H1 (cell line): ENCODE data around the gene ZNF791. TPM values are rescaled to one million over a fixed set of nuclear protein-coding genes. Genes with fewer than 3 reads are reported as not detected.

Source experiments
- CTCF ChIA-PET: fragments of 300-600 bp; sonication (Branson Sonifier 250); formaldehyde crosslinking; loops from one replicate; lab custom pipeline; 2021; ENCODE audit not compliant: partially characterized antibody; lab: Charles Lee
- POLR2A ChIA-PET: fragments of 300-600 bp; sonication (Branson Sonifier 250); formaldehyde crosslinking; loops from one replicate; lab custom pipeline; 2021; ENCODE audit warnings: inconsistent platforms; ENCODE audit not compliant: partially characterized antibody; lab: Charles Lee
- DNase-seq, 2 experiments: peaks; one replicate each; pipeline versions ENCODE4 v3.0.0 to v3.0.0-alpha.2; 2010 to 2022; ENCODE audit warnings: low spot score in 2 of 2, low read depth in 1 of 2, mixed read lengths in 1 of 2
- FAIRE-seq: peaks from 2 replicates; lab custom pipeline; 2011; peaks lifted over from hg19 to GRCh38; lab: Jason Lieb, UNC
- H2AFZ ChIP-seq: 2 replicates; pipeline ENCODE4 v1.8.1; 2012; ENCODE audit warnings: low read length, inconsistent platforms
- H2AK5ac ChIP-seq: 2 replicates; pipeline ENCODE4 v1.6.1; 2013; ENCODE audit warnings: low read depth, low read length
- H2BK120ac ChIP-seq: replicated peaks from 2 replicates; pipeline ENCODE3; 2013; ENCODE audit warnings: low read depth, low read length, inconsistent platforms
- H2BK12ac ChIP-seq: 2 replicates; pipeline ENCODE4 v1.6.1; 2013; ENCODE audit warnings: low read depth, low read length
- H2BK15ac ChIP-seq: 2 replicates; pipeline ENCODE4 v1.6.1; 2013; ENCODE audit warnings: low read length
- H2BK20ac ChIP-seq: 2 replicates; pipeline ENCODE4 v1.6.1; 2013; ENCODE audit warnings: low read length
- H2BK5ac ChIP-seq: 2 replicates; pipeline ENCODE4 v1.6.1; 2013; ENCODE audit warnings: low read depth, low read length
- H3K14ac ChIP-seq: 2 replicates; pipeline ENCODE4 v1.6.1; 2013; ENCODE audit warnings: inconsistent platforms; ENCODE audit not compliant: insufficient read length
- H3K18ac ChIP-seq: 2 replicates; pipeline ENCODE4 v1.6.1; 2013; ENCODE audit warnings: low read length; ENCODE audit errors: extremely low read depth
- H3K23ac ChIP-seq: 2 replicates; pipeline ENCODE4 v1.6.1; 2013; ENCODE audit warnings: inconsistent platforms; ENCODE audit not compliant: insufficient read length
- H3K23me2 ChIP-seq: 2 replicates; pipeline ENCODE4 v1.6.1; 2013; ENCODE audit warnings: low read depth, low read length
- H3K27ac ChIP-seq: 2 replicates; pipeline ENCODE4 v1.6.1; 2011; ENCODE audit warnings: low read depth, low read length, inconsistent platforms
- H3K27me3 ChIP-seq, 4 experiments: replicated peaks in 1 of 4; 1 replicate in 1 of 4; 2 replicates in 3 of 4; pipeline versions ENCODE4 v1.6.1 to v1.8.1; 2011 to 2013; ENCODE audit warnings: low read length in 3 of 4, mild to moderate bottlenecking in 3 of 4, inconsistent platforms in 2 of 4, mixed read lengths in 2 of 4, moderate library complexity in 1 of 4; ENCODE audit not compliant: control insufficient read depth in 3 of 4, insufficient read depth in 3 of 4; ENCODE audit errors: extremely low read depth in 1 of 4
- H3K36me3 ChIP-seq, 4 experiments: 2 replicates each; pipeline versions ENCODE4 v1.6.1 to v1.8.1; 2011 to 2013; ENCODE audit warnings: mild to moderate bottlenecking in 4 of 4, low read length in 3 of 4, moderate library complexity in 2 of 4, control low read depth in 1 of 4, inconsistent platforms in 1 of 4; ENCODE audit not compliant: insufficient read depth in 4 of 4, control insufficient read depth in 2 of 4
- H3K4ac ChIP-seq: replicated peaks from 2 replicates; pipeline ENCODE3; 2013; ENCODE audit warnings: low read length, low read depth, mixed read lengths, inconsistent platforms; ENCODE audit not compliant: insufficient read length
- H3K4me1 ChIP-seq, 4 experiments: replicated peaks in 1 of 4; 1 replicate in 1 of 4; 2 replicates in 3 of 4; pipeline versions ENCODE4 v1.6.1 to v1.8.1; 2011 to 2013; ENCODE audit warnings: low read length in 3 of 4, inconsistent platforms in 2 of 4, mixed read lengths in 1 of 4; ENCODE audit not compliant: insufficient read depth in 4 of 4, control insufficient read depth in 3 of 4
- H3K4me2 ChIP-seq, 2 experiments: 2 replicates each; pipeline versions ENCODE4 v1.6.1 to v1.8.1; 2011 to 2013; ENCODE audit warnings: low read depth in 2 of 2, low read length in 2 of 2, control low read depth in 1 of 2, inconsistent platforms in 1 of 2, mild to moderate bottlenecking in 1 of 2; ENCODE audit not compliant: insufficient read depth in 1 of 2
- H3K4me3 ChIP-seq, 4 experiments: fragments of 200-600, 300-600 bp in 1 of 4; sonication (generic), shearing (Covaris generic), sonication (Bioruptor Twin) in 1 of 4; 2 replicates each; pipeline versions ENCODE4 v1.5.1 to v1.8.1; 2011 to 2016; ENCODE audit warnings: low read length in 4 of 4, low read depth in 3 of 4, control low read depth in 2 of 4, inconsistent platforms in 2 of 4, mild to moderate bottlenecking in 2 of 4, mixed read lengths in 1 of 4, moderate library complexity in 1 of 4; ENCODE audit not compliant: insufficient read depth in 2 of 4; ENCODE audit errors: extremely low read depth in 1 of 4
- H3K56ac ChIP-seq: replicated peaks from 2 replicates; pipeline ENCODE3; 2013; ENCODE audit warnings: low read depth, mild to moderate bottlenecking, mixed read lengths, low read length, inconsistent platforms; ENCODE audit not compliant: insufficient read length
- H3K79me1 ChIP-seq: 2 replicates; pipeline ENCODE4 v1.6.1; 2013; ENCODE audit warnings: low read depth, low read length, control low read depth
- H3K79me2 ChIP-seq, 2 experiments: 2 replicates each; pipeline versions ENCODE4 v1.6.1 to v1.8.1; 2012 to 2013; ENCODE audit warnings: low read length in 2 of 2, mild to moderate bottlenecking in 2 of 2, inconsistent platforms in 1 of 2; ENCODE audit not compliant: insufficient read depth in 2 of 2, control insufficient read depth in 1 of 2
- H3K9ac ChIP-seq, 4 experiments: replicated peaks in 1 of 4; 1 replicate in 1 of 4; 2 replicates in 3 of 4; pipeline versions ENCODE4 v1.6.1 to v1.8.1; 2011 to 2013; ENCODE audit warnings: low read depth in 3 of 4, low read length in 3 of 4, control low read depth in 2 of 4, mild to moderate bottlenecking in 2 of 4, moderate library complexity in 2 of 4, inconsistent platforms in 1 of 4; ENCODE audit errors: extremely low read depth in 1 of 4
- H3K9me3 ChIP-seq, 2 experiments: 2 replicates each; pipeline versions ENCODE4 v1.6.1 to v1.8.1; 2012 to 2013; ENCODE audit warnings: mild to moderate bottlenecking in 2 of 2, moderate library complexity in 2 of 2, control low read depth in 1 of 2, inconsistent platforms in 1 of 2, low read depth in 1 of 2, low read length in 1 of 2, mixed read lengths in 1 of 2; ENCODE audit not compliant: insufficient read depth in 2 of 2
- H4K20me1 ChIP-seq, 2 experiments: replicated peaks in 1 of 2; 2 replicates each; pipeline versions ENCODE3 to v1.8.1; 2011 to 2013; ENCODE audit warnings: inconsistent platforms in 2 of 2, low read length in 2 of 2, mild to moderate bottlenecking in 1 of 2; ENCODE audit not compliant: insufficient read depth in 2 of 2, control insufficient read depth in 1 of 2
- H4K5ac ChIP-seq: 2 replicates; pipeline ENCODE4 v1.6.1; 2013; ENCODE audit warnings: low read length, low read depth, mixed read lengths, inconsistent platforms; ENCODE audit not compliant: insufficient read length
- H4K8ac ChIP-seq: 2 replicates; pipeline ENCODE4 v1.8.0; 2013; ENCODE audit warnings: mild to moderate bottlenecking, moderate library complexity, low read length, inconsistent platforms; ENCODE audit not compliant: insufficient read depth; ENCODE audit errors: extremely low read depth
- H4K91ac ChIP-seq: replicated peaks from 2 replicates; pipeline ENCODE3; 2013; ENCODE audit warnings: low read length, mixed read lengths, inconsistent platforms; ENCODE audit not compliant: insufficient read length
- JUN ChIP-seq: IDR thresholded peaks from 2 replicates; pipeline ENCODE4 v1.6.1; 2011; ENCODE audit warnings: low read depth, mild to moderate bottlenecking, improper control_type of control experiment, low read length
- POLR2AphosphoS5 ChIP-seq: IDR thresholded peaks from 2 replicates; pipeline ENCODE4 v1.6.1; 2011; ENCODE audit warnings: low read depth, low read length
- SIX5 ChIP-seq: IDR thresholded peaks from 2 replicates; pipeline ENCODE4 v1.6.1; 2011; ENCODE audit warnings: mild to moderate bottlenecking, low read depth, low read length
- SP4 ChIP-seq: IDR thresholded peaks from 2 replicates; pipeline ENCODE4 v1.6.1; 2012; ENCODE audit warnings: low read length, inconsistent platforms
- WGBS, 2 experiments: shearing (Covaris generic) in 1 of 2; methylation state at CpG; one replicate each; pipeline versions ENCODE4 v1.1.6 to v1.1.7; 2013 to 2015; ENCODE audit warnings: low lambda C conversion rate in 2 of 2, mixed read lengths in 2 of 2, inconsistent platforms in 1 of 2, low coverage in 1 of 2, missing lambda C conversion rate in 1 of 2; ENCODE audit not compliant: insufficient replicate concordance in 2 of 2, insufficient coverage in 1 of 2, insufficient read length in 1 of 2; ENCODE audit errors: extremely low coverage in 1 of 2, missing lambda C conversion rate in 1 of 2; 5-methylcytosine and 5-hydroxymethylcytosine counted together
- polyA plus RNA-seq, 7 experiments: library from polyadenylated mRNA; depleted of rRNA in 3 of 7; stranded (reverse) in 5 of 7; unstranded in 2 of 7; fragments of >200 nt in 5 of 7; fragments of 200-250 nt in 2 of 7; gene quantifications; 1 replicate in 5 of 7; 2 replicates in 1 of 7; 4 replicates in 1 of 7; pipeline versions ENCODE4 v1.2.1 to v1.2.3, GENCODE V29; 2011 to 2013; ENCODE audit warnings: missing spikeins in 2 of 7, mixed read lengths in 2 of 7
- total RNA-seq: library from RNA; stranded (reverse); fragmentation: NEBNext Ultra II Directional; extraction: Animal tissue kit (Norgen Biotek cat#: 25700); gene quantifications from 2 replicates; pipeline ENCODE4 v1.2.1, GENCODE V29; 2021
- TF ChIP-seq, protein P1 (sequence below), 3 experiments: IDR thresholded peaks; 1 replicate in 2 of 3; 2 replicates in 1 of 3; pipeline versions ENCODE4 v1.5.1 to v1.6.1; 2011; ENCODE audit warnings: low read length in 3 of 3, mild to moderate bottlenecking in 3 of 3, inconsistent platforms in 2 of 3, low read depth in 1 of 3, moderate library complexity in 1 of 3; ENCODE audit not compliant: insufficient read depth in 1 of 3; ENCODE audit errors: control extremely low read depth in 1 of 3

The ZNF791 gene
- total and polyA plus RNA-seq, 2 of the 8 experiments (the other 6 are each of a cell fraction or from before 2014, with no cell fraction given) = 4.1 to 18.6 TPM

DNA sequence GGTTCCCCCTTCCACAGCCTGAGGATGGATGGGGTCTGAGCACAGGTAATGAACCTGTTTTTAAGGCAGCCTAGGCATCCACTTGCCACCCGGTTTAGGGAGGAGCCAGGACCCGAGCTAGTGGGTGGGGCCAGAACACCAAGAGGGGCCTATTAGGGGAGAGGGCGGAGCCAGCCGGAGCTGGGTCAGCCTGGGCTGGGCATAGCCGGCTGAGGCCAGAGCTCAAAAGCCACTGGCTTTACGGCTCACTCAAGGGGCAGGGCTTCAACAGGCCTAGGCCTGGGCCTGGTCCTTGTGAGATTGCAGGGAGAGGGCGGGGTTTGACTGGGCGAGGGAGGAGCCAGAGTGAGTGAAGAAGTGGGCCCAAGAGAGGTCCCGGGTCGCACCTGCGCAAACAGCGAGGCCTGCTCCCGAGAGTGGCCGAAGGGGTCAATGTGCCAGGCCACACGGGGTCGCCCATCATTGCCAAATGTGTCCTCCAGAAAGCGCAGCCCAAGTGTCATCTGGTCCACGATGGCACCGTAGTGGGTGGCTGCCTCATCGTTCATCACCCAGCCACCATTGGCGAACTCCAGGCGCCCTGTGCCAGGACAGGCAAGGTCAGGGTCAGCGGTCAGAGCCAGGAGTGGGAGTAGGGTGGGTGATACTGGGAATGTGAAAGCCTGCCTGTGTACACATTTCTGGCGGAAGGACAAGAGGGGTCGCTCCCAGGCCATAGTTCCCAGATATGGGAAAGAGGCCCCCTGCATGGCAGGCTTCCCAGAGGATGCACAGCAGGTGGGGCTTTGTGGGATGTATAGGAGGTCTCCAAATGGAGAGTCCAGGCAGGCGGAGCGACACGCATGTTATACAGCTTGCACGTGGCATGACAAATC, 53.9 kb downstream of the ZNF791 start:
- Histone ChIP-seq H4K5ac (no peak overlapping the region), H2BK20ac (no peak overlapping the region), H3K23ac (no peak overlapping the region), H3K23me2 (peaks cover 17% of the 10 kb centered on the region), H3K27me3 (no peaks in the 10 kb centered on the region; a peak in 1 of 7 replicates), H3K18ac (no peak overlapping the region), H3K4me1 (peaks cover 3 to 22% (median 7%) of the 10 kb centered on the region in 4 experiments), H3K4ac (no peak overlapping the region), H2BK15ac (no peak overlapping the region), H3K9ac (no peak overlapping the region), H2BK5ac (no peak overlapping the region; the same call in 1 of the 2 replicates), H2AK5ac (0 out of 2 replicates have a peak overlapping the region, but pooled peaks have one; percentile 76), H4K20me1 (peaks cover 0 to 6% of the 10 kb centered on the region in 2 experiments), H2BK12ac (peak overlapping the region; percentile 80; the same call in 1 of the 2 replicates), H3K14ac (no peak overlapping the region), H3K56ac (no peak overlapping the region), H3K79me1 (peaks cover 4% of the 10 kb centered on the region; the same call in 1 of the 2 replicates), H2AFZ (no peak overlapping the region), H3K79me2 (peaks cover 0 to 17% of the 10 kb centered on the region in 2 experiments; a peak in 1 of 4 replicates), H4K91ac (no peak overlapping the region), H2BK120ac (no peak overlapping the region), H4K8ac (0 out of 2 replicates have a peak overlapping the region, but pooled peaks have one; percentile 26), H3K27ac (0 out of 2 replicates have a peak overlapping the region, but pooled peaks have one; percentile 36), H3K4me2 (no peak overlapping the region; a peak in 2 of 4 replicates), H3K4me3 (no peak overlapping the region), H3K36me3 (peaks cover 6 to 11% (median 8%) of the 10 kb centered on the region in 4 experiments; a peak in 5 of 8 replicates), H3K9me3 (no peaks in the 10 kb centered on the region)
- WGBS, 2 experiments = 84% methylated on average over 29 of the region's 29 CpGs; no CpG with 5 or more reads in 1 of the 2 experiments
- DNase-seq (peak in 1 of 2 experiments; percentile 88), FAIRE-seq (peak; percentile 63)
- TF ChIP-seq JUN = peak; percentile 83
- TF ChIP-seq POLR2AphosphoS5 = 0 out of 2 replicates have a peak, but pooled peaks have one; percentile 23
- 0 out of 2 replicates have a peak, but pooled peaks have one; percentile 82 for TF ChIP-seq SP4
- no peak for TF ChIP-seq SIX5
- TF ChIP-seq, protein P1, sequence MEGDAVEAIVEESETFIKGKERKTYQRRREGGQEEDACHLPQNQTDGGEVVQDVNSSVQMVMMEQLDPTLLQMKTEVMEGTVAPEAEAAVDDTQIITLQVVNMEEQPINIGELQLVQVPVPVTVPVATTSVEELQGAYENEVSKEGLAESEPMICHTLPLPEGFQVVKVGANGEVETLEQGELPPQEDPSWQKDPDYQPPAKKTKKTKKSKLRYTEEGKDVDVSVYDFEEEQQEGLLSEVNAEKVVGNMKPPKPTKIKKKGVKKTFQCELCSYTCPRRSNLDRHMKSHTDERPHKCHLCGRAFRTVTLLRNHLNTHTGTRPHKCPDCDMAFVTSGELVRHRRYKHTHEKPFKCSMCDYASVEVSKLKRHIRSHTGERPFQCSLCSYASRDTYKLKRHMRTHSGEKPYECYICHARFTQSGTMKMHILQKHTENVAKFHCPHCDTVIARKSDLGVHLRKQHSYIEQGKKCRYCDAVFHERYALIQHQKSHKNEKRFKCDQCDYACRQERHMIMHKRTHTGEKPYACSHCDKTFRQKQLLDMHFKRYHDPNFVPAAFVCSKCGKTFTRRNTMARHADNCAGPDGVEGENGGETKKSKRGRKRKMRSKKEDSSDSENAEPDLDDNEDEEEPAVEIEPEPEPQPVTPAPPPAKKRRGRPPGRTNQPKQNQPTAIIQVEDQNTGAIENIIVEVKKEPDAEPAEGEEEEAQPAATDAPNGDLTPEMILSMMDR (IDR thresholded peaks at IDR 0.05; ENCODE audit: control extremely low read depth in 1 of 3, insufficient read depth in 1 of 3, low read depth in 1 of 3, low read length in 3 of 3) = no peak
- ChIA-PET POLR2A (interaction anchor here (0.6 to 2.6 kb wide), 8 partner anchors 8 to 41 kb away, joined by 3 to 31 read pairs (median 3); partner anchors contain the start of gene FBXW9), CTCF (interaction anchor here (0.6 to 1.3 kb wide), 7 partner anchors 9 to 929 kb away, joined by 3 to 8 read pairs (median 4); no protein-coding TSS in a partner anchor)
